T-helper 17 cell (primary cell): ENCODE results near the gene RGS7BP. TPM values are rescaled to one million over a fixed set of nuclear protein-coding genes. Genes with fewer than 3 reads are reported as not detected.
"Not testable (repeated sequence)": the region's sequence is repeated elsewhere in the genome, so short reads cannot be mapped to it uniquely, and the experiment has no call there.

Experiments
- ATAC-seq: fragments of 150-1000 bp; cut with Tn5 transposase; 2 replicates; pipeline ENCODE4 v1.10.0; 2021; ENCODE audit warnings: mild to moderate bottlenecking, moderate library complexity
- DNase-seq, 3 donors: peaks; one replicate each; pipeline versions ENCODE4 v3.0.0 to v3.0.0-alpha.2; 2020 to 2021
- H3K9me3 ChIP-seq: one replicate; pipeline ENCODE4 v1.7.0; 2013; ENCODE audit warnings: low read length, mild to moderate bottlenecking; ENCODE audit not compliant: control insufficient read depth, poor library complexity, severe bottlenecking
- H3K27ac Mint-ChIP-seq: one replicate; pipeline ENCODE4 v1.8.0; 2022; ENCODE audit warnings: mild to moderate bottlenecking, moderate library complexity, mixed read lengths
- H3K27me3 Mint-ChIP-seq: one replicate; pipeline ENCODE4 v1.8.0; 2022; ENCODE audit warnings: mixed read lengths
- H3K36me3 Mint-ChIP-seq: one replicate; pipeline ENCODE4 v1.8.0; 2022; ENCODE audit warnings: low read depth, mixed read lengths
- H3K4me1 Mint-ChIP-seq: one replicate; pipeline ENCODE4 v1.8.0; 2022; ENCODE audit warnings: mild to moderate bottlenecking, mixed read lengths
- H3K4me3 Mint-ChIP-seq: one replicate; pipeline ENCODE4 v1.8.0; 2022; ENCODE audit warnings: mild to moderate bottlenecking, moderate library complexity, mixed read lengths
- total RNA-seq, 4 donors: library from RNA in 2 of 4; stranded (reverse) in 2 of 4; gene quantifications; one replicate each; pipeline ENCODE4 v1.2.3 and lab custom pipeline; 2022 to 2026

RGS7BP gene
- total RNA-seq, 2 donors from 2014 or later = not detected

DNA sequence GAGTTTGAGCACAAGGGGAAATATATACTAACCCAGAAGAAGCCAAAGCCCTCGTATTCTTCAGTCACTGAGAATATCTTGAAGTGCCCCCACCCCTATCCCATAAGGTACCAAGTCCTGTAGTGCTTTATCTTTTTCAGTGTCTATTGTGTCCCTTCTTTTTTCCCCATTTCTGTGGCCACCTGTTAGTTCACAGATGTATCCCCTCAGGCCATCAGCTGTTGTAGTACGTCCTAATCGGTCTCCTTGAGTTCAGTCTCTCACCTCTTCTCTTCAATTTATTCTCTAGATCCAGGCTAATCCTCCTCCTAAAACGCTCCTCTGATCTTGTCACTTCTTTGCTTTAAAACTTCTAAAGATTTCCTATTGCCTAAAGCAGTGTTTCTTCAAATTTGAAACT lies 10.4 kb downstream of the RGS7BP start:
- no peaks in the 10 kb centered on the region for H3K36me3 Mint-ChIP-seq
- no peak for DNase-seq
- no peaks in the 10 kb centered on the region for H3K9me3 ChIP-seq
- H3K27ac Mint-ChIP-seq = no peak overlapping the region
- no peak for ATAC-seq
- H3K4me3 Mint-ChIP-seq = no peak overlapping the region
- peaks cover 13% of the 10 kb centered on the region for H3K27me3 Mint-ChIP-seq
- no peaks in the 10 kb centered on the region for H3K4me1 Mint-ChIP-seq

DNA sequence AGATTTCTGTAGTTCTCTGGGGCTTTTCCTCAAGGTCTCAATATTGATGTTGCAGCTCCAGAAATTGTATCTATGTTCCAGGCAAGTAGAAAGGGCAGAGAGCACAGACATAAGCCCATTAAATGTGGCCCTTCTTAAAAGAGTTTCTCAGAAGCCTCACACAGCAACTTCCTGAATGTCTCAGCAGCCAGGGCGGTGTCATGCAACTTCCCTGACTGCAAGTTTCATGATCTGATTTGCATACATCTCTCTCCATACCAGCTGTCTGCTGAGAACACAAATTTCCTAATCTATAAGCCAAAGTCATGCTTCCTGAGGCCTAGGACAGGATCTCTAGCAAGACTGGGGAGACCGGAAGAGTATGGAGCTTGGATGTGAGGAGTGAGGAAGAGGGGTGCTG lies 13.0 kb downstream of the RGS7BP start:
- no peak for DNase-seq
- Mint-ChIP-seq H3K4me3 (no peak overlapping the region), H3K27me3 (peaks cover under 1% of the 10 kb centered on the region), H3K27ac (no peak overlapping the region), H3K36me3 (no peaks in the 10 kb centered on the region), H3K4me1 (no peaks in the 10 kb centered on the region)
- no peak for ATAC-seq
- H3K9me3 ChIP-seq = no peaks in the 10 kb centered on the region

DNA sequence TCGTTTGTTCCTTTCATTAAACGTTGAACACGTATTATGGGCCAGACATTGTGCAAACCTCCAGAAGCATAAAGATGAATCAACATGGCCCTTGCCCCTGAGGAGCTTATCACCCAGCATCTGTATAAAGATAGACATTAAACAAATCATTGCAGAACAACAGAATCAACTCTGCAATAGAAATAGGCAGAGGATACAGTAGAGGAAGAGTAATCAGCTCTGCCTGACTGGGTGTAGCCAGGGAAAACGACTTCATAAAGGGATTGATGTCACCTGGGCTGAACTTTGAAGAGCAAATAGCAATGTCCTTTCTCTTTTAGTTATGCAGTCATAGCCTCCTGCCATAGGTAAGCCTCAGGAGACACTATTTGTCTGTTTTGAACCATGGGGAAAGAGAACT lies 13.4 kb downstream of the RGS7BP start:
- H3K4me1 Mint-ChIP-seq = no peaks in the 10 kb centered on the region
- H3K9me3 ChIP-seq = no peaks in the 10 kb centered on the region
- H3K4me3 Mint-ChIP-seq = no peak overlapping the region
- no peak for ATAC-seq
- no peak overlapping the region for H3K27ac Mint-ChIP-seq
- H3K36me3 Mint-ChIP-seq = no peaks in the 10 kb centered on the region
- no peaks in the 10 kb centered on the region for H3K27me3 Mint-ChIP-seq
- DNase-seq = no peak

DNA sequence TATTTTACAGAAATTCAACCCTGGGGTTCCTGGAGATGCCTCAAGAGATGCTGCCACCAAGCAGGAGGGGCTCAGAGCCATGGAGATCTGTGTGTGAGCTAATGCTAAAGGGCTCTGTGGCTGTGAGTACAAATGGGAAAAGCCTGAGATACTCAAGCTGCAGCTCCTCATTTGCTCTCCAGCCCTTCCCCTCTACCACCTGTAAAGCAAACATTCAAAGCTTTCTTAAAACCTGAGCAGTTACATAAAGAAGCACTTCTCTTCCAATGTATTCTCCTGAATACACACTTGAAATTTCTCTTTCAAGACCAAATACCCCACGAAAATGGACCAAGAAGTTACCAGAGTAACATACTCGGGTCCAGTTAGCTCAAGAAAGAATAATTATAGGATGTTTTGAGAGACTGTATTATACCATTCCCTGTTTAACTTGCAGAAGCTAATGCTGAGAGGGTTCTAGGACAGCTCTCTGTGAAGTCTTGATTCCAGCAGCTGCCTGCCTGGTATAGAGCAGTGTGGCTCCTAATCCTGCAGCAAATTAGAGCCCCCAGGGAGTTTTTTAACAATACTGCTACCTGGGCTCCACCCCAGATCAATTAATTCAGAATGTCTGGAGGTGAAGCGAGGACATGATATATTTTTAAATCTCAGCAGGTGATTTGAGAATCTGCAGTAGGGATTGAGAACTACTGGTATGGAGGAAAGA lies 21.1 kb downstream of the RGS7BP start:
- H3K4me1 Mint-ChIP-seq = no peaks in the 10 kb centered on the region
- H3K36me3 Mint-ChIP-seq = no peaks in the 10 kb centered on the region
- no peak overlapping the region for H3K27ac Mint-ChIP-seq
- ATAC-seq (no peak), DNase-seq (no peak)
- peaks cover 3% of the 10 kb centered on the region for H3K27me3 Mint-ChIP-seq
- H3K9me3 ChIP-seq = no peaks in the 10 kb centered on the region
- no peak overlapping the region for H3K4me3 Mint-ChIP-seq

DNA sequence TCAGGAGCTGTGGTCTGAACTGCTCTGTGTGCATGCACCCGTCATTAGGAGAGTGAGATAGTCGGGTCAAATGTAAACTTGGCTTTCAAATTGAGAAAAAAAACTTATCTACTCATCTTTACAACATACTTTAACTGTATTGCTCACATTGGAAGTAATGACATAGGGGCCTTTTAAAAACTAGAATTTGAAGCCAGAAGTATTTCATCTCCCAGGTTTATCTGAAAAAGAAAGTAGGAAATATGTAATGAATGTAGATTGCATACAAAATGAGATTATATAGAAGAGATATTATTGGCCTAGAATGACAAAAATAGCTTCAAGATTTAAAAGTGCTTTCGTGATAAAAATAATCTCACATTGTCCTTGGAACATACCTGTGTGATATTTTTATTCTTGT lies 24.3 kb downstream of the RGS7BP start:
- Mint-ChIP-seq H3K4me1 (no peaks in the 10 kb centered on the region), H3K27ac (no peak overlapping the region), H3K4me3 (no peak overlapping the region), H3K27me3 (peaks cover 5% of the 10 kb centered on the region), H3K36me3 (no peaks in the 10 kb centered on the region)
- H3K9me3 ChIP-seq = no peaks in the 10 kb centered on the region
- ATAC-seq (no peak), DNase-seq (no peak)

DNA sequence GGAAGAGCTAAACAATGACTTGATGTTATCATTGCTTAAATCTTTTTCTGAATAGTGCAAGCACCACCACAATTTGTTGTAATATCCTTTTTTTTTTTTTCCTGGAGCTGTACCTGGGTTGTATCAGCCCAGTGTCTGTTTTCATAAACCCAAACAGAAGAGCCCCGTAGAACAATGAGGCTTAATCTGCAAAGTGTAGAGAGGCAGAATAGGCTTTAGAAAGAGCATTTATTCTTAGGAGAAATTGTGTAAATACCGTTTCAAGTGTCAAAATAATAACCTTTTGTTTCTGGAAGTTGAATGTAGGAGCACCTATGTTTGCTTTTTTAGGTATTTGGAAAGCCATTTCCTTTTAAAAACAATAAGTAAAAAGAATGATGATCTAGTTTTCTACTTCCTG lies 26.4 kb downstream of the RGS7BP start:
- H3K4me1 Mint-ChIP-seq = no peaks in the 10 kb centered on the region
- no peaks in the 10 kb centered on the region for H3K36me3 Mint-ChIP-seq
- no peak overlapping the region for H3K4me3 Mint-ChIP-seq
- H3K27me3 Mint-ChIP-seq = peaks cover 5% of the 10 kb centered on the region
- ATAC-seq = no peak
- H3K27ac Mint-ChIP-seq = no peak overlapping the region
- DNase-seq = no peak
- no peaks in the 10 kb centered on the region for H3K9me3 ChIP-seq

DNA sequence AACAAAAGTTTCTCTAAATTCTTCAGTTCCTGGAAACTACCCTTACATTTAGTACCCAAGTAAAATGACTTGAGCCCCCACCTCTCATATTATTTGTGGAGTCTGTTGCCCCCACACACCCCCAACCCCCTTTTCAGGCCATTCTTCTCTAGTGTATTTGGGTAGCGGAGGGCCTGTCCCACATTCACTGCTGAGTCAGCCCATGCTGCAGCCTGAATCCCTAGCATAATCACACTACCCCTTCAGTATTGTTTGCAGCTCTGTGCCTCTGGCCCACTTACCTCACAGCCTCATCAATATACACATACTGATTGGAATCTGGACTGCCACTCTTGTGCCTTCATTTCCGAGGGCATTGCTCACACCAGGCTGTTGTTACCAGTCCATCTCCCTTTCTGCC lies 26.8 kb downstream of the RGS7BP start:
- H3K27ac Mint-ChIP-seq = no peak overlapping the region
- no peaks in the 10 kb centered on the region for H3K36me3 Mint-ChIP-seq
- ATAC-seq (no peak), DNase-seq (no peak)
- H3K27me3 Mint-ChIP-seq = peaks cover 5% of the 10 kb centered on the region
- H3K4me3 Mint-ChIP-seq = no peak overlapping the region
- H3K4me1 Mint-ChIP-seq = no peaks in the 10 kb centered on the region
- no peaks in the 10 kb centered on the region for H3K9me3 ChIP-seq

DNA sequence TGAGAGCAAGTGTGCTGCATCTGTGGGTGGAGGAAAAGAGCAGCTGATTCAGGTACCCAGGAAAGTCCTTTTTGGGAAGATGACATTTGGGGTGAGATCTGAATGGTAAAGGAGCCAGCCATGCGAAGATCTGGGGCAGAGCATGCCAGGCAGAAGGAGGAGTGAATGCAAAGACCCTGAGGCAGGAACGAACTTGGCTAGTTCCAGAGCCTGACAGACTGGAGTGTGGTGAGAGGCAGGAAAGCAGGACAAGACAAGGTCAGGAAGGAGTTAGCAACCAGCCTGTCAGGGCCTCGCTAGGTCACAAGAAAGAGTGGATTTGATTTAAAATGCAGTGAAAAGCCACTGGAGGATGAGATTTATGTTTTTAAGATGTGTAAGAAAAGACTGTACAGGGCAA lies 28.2 kb downstream of the RGS7BP start:
- no peak overlapping the region for H3K27ac Mint-ChIP-seq
- H3K36me3 Mint-ChIP-seq = no peaks in the 10 kb centered on the region
- H3K9me3 ChIP-seq = no peaks in the 10 kb centered on the region
- DNase-seq = no peak
- peaks cover 5% of the 10 kb centered on the region for H3K27me3 Mint-ChIP-seq
- H3K4me3 Mint-ChIP-seq = no peak overlapping the region
- no peaks in the 10 kb centered on the region for H3K4me1 Mint-ChIP-seq
- no peak for ATAC-seq

DNA sequence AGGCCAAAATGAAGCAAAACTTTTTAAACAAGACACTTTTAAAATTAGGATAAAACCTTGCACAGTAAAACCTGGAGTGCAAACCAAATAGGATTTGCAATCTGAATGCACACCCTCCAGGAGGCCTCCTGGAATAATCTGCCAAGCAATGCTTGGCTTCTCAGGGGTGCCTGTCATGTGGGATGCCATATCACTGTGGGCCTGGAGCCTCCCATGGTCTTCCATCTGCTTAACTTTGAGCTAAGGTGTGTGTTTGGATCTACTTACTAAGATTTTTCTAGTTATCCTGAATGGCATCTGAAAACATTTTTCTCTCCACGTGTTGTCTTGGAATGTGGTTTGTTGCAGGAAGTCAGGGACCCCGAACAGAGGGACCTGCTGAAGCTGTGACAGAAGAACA lies 52.1 kb downstream of the RGS7BP start:
- H3K36me3 Mint-ChIP-seq = no peaks in the 10 kb centered on the region
- H3K27me3 Mint-ChIP-seq = no peaks in the 10 kb centered on the region
- no peak for ATAC-seq
- no peak overlapping the region for H3K27ac Mint-ChIP-seq
- no peaks in the 10 kb centered on the region for H3K9me3 ChIP-seq
- no peak for DNase-seq
- no peaks in the 10 kb centered on the region for H3K4me1 Mint-ChIP-seq
- no peak overlapping the region for H3K4me3 Mint-ChIP-seq

DNA sequence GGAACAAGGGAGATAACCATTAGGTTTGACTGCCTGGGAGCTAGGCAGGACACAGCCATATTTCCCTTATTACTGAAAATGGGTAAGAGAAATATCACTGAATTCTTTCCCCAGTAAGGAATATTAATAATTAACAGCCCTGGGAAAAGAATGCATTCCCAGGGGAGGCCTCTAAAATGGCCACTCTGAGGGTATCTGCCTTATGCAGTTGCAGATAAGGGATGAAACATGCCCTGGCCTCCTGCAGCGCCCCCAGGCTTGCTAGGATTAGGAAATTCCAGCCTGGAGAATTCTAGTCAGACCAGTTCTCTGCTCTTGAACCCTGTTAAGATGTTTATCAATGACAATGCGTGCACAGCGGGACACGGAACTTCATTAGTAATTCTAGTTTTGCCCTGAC lies 52.8 kb downstream of the RGS7BP start:
- not testable (repeated sequence) for ATAC-seq, H3K36me3 Mint-ChIP-seq, DNase-seq, H3K9me3 ChIP-seq, H3K4me1 Mint-ChIP-seq, H3K4me3 Mint-ChIP-seq, H3K27ac Mint-ChIP-seq, H3K27me3 Mint-ChIP-seq

DNA sequence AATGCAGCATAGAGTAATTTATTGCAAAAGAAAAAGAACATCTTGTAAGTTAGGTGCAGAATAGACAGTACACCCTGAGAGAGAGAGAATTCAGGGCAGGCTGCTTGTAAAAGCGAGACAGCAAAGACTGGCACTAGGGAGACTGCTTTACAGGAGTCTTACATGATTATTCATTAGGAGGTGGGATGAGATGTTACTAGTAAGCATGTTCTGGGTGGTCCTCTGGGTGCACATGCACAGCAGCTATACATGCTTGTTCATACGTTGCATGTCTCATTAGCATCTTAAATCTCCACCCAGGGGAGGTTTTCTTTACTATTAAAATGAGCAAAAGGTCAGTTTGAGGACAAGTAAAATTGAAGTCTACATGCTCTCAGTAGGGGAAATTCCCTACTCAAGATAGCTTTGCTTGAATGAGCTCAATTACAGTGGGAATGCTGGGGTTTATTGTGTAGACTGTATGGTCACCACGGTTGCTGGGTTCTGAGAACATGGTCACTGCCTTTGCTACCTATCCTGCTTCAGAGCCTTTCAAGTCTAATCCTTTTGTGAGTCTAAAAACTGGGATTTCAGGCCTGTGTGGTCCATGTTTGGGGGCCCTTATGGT lies 60.6 kb downstream of the RGS7BP start:
- H3K9me3 ChIP-seq = no peaks in the 10 kb centered on the region
- no peak overlapping the region for H3K27ac Mint-ChIP-seq
- no peaks in the 10 kb centered on the region for H3K4me1 Mint-ChIP-seq
- no peak overlapping the region for H3K4me3 Mint-ChIP-seq
- H3K36me3 Mint-ChIP-seq = no peaks in the 10 kb centered on the region
- ATAC-seq = no peak
- H3K27me3 Mint-ChIP-seq = peaks cover 18% of the 10 kb centered on the region
- no peak for DNase-seq

DNA sequence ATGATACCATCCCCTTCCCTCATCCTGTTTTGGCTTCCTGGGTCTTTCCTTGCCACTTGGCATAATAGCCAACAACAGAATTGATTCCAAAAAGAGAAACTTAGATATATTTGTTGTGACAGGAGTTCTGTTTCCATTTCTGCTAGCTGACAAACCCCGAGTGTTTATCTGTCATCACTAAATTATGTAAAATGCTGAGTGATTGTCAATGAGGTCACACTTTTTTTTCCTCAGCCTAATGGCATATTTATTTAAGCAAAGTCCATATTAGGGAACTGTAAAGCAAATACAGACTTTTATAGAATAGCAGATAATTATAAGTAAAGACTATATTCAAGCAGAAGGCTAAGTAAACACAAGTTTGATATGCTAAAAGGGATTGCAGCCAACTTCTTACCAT lies 64.0 kb downstream of the RGS7BP start:
- no peaks in the 10 kb centered on the region for H3K36me3 Mint-ChIP-seq
- H3K27ac Mint-ChIP-seq = no peak overlapping the region
- ATAC-seq (no peak), DNase-seq (no peak)
- peaks cover 24% of the 10 kb centered on the region for H3K27me3 Mint-ChIP-seq
- H3K9me3 ChIP-seq = no peaks in the 10 kb centered on the region
- H3K4me3 Mint-ChIP-seq = no peak overlapping the region
- no peaks in the 10 kb centered on the region for H3K4me1 Mint-ChIP-seq

DNA sequence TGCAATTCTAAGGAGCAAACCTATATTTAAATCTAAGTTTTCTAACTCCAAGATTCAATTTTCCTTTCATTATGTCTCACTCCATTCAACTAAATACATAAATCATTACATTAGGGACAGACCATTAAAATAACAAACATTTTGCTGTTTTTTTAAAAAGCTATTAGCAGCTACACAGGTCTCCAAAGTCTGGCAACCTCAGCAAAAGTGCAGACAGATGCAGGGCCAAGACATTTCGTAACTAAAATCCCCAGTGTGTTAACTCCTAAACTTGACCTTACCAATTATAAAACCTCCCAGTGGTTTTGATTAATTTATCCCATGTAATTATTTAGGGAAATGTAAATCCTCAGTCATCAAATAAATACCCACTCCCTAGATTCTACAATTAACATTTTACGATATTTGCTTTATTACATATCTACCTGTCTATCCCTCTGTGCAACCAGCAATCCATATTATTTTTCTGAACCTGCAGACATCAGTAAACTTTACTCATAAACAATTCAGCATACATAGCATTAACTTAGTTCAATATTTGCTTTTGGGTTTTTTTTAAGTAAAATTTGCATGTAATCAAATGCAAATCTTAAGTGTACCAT lies 64.7 kb downstream of the RGS7BP start:
- no peaks in the 10 kb centered on the region for H3K9me3 ChIP-seq
- ATAC-seq (no peak), DNase-seq (no peak)
- no peaks in the 10 kb centered on the region for H3K36me3 Mint-ChIP-seq
- H3K27ac Mint-ChIP-seq = no peak overlapping the region
- H3K4me1 Mint-ChIP-seq = no peaks in the 10 kb centered on the region
- H3K4me3 Mint-ChIP-seq = no peak overlapping the region
- peaks cover 24% of the 10 kb centered on the region for H3K27me3 Mint-ChIP-seq

DNA sequence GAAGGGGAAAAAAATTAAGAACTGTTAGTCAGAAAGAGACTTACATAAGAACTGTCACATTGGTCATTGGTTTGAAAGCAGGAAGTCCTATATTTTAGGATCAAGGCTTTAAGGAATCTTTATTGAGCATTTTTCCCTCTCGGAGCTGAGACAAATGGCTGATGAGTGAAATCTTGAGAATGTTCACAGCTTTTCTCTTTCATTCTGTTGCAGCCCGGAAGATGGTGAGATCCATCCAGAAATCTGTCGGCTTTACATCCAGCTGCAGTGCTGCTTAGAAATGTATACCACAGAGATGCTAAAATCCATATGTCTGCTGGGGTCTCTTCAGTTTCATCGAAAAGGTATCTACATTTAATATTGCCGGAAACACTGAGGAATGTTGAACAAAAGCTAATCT lies 69.7 kb downstream of the RGS7BP start:
- Mint-ChIP-seq H3K36me3 (no peaks in the 10 kb centered on the region), H3K27me3 (peaks cover 22% of the 10 kb centered on the region), H3K4me1 (no peaks in the 10 kb centered on the region), H3K27ac (no peak overlapping the region), H3K4me3 (no peak overlapping the region)
- H3K9me3 ChIP-seq = no peaks in the 10 kb centered on the region
- ATAC-seq = no peak
- no peak for DNase-seq
